Renal cortex interstitium (tissue), 11 donors: ENCODE data around the gene ITK. TPM values are rescaled to one million over a fixed set of nuclear protein-coding genes. Genes with fewer than 3 reads are reported as not detected.
"Not testable (repeated sequence)": the region's sequence is repeated elsewhere in the genome, so short reads cannot be mapped to it uniquely, and the experiment has no call there.

Experiments used
- DNase-seq, 11 donors: peaks; one replicate each; pipeline ENCODE4 v3.0.0-alpha.2; 2013; ENCODE audit warnings: low read depth in 9 of 11, low spot score in 4 of 11; ENCODE audit errors: extremely low read depth in 1 of 11
- polyA plus RNA-seq, 3 donors: library from polyadenylated mRNA; unstranded; fragments of 120-200 nt; gene quantifications; one replicate each; pipeline ENCODE4 v1.2.1, GENCODE V29; 2013; ENCODE audit not compliant: insufficient read length in 3 of 3

ITK gene
- polyA plus RNA-seq, 3 donors: 0.14 to 0.57 (median 0.14) TPM

GRCh38 chr5:157225469-157226422 is 45.1 kb downstream of the ITK start:
- no peak for DNase-seq

- DNase-seq: no peak
These were observed 50.0 kb downstream of the ITK start for GRCh38 chr5:157230610-157231009.

- DNase-seq: no peak
These were observed 52.1 kb downstream of the ITK start for GRCh38 chr5:157232706-157233105.

DNA sequence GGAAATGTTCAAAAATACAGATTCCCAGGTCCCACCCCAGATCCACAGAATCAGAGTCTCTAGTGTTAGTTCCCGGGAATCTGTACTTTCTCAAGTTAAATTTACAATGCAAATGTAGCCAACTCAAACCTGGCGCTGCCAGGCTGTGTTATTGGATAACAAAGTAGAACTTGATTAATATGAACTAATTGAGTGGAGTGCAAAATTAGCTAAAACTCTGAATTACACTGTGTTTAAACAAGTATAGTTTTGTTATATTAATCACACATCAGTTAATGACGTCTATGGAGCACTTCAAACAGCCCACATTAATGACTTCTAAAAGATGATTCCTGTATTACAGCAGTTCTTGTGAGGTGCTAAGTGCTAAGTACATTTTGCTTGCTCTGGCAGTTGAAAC is 52.9 kb downstream of the ITK start:
- no peak for DNase-seq

GRCh38 chr5:157236423-157236822 is 55.8 kb downstream of the ITK start:
- DNase-seq: no peak

- DNase-seq: no peak
These were observed 60.8 kb downstream of the ITK start for GRCh38 chr5:157241483-157241882.

GRCh38 chr5:157244704-157245103 is 64.1 kb downstream of the ITK start:
- DNase-seq: not testable (repeated sequence)

DNA sequence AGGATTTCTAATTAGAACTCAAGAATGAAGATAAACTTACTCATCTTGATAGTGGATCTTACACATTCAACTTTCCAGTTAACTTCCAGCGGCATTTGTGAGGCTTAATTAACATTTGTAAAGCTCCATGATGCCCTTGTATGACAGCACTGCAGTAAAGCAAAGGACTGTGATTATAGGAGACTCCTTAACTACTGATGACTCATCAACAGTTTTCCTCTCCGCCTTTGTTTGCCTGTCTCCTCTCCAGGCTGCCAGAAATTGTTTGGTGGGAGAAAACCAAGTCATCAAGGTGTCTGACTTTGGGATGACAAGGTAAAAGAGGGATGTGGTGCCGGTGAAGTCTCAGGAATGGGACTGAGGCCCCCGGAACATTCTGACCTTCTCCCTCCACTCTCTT is 64.8 kb downstream of the ITK start:
- DNase-seq: no peak

GRCh38 chr5:157245886-157246285 is 65.2 kb downstream of the ITK start:
- no peak for DNase-seq

DNA sequence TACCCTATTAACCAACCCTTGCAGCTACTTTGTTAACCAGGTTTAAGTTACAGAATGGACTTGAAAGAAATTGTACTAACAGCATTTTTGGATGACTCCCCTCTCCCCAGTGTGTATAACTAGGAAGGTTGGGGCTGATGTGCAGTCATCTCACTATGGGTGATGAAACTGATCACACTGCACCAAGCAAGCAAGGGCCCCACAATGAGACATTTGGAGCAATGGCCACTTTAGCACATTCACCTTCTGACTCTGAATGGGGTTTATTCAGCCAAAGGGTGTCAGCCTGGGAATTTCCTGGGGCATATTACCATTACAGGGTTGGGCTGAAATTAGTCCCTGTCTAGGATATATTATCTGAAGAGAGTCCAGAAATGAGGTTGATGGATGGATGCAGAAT is 66.6 kb downstream of the ITK start:
- no peak for DNase-seq

DNA sequence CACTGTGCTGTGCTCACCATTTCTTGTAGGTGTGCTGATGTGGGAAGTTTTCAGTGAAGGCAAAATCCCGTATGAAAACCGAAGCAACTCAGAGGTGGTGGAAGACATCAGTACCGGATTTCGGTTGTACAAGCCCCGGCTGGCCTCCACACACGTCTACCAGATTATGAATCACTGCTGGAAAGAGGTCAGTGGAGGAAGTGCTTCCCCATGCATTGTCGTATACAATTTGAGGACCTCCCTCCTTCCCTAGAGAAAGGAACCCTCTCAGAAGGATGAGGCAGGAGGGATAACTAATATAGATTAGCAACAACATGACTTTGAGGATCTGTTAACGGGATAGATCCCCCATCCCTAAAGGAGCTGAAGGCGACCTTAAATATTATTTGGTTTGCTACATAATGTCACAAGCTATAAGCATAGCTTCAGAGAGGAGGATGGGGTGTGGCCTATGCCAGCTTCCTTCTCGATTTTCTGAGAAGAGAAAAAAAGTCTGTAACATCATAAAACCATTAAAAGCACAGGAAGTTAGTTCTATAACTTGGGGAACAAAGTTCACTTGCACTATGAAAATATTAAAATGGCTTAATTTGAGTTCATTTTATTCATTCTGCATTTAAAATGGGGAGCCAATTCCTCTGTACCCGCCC is 68.3 kb downstream of the ITK start:
- no peak for DNase-seq

- DNase-seq: no peak
These were observed 72.2 kb downstream of the ITK start for GRCh38 chr5:157252711-157253465.

DNA sequence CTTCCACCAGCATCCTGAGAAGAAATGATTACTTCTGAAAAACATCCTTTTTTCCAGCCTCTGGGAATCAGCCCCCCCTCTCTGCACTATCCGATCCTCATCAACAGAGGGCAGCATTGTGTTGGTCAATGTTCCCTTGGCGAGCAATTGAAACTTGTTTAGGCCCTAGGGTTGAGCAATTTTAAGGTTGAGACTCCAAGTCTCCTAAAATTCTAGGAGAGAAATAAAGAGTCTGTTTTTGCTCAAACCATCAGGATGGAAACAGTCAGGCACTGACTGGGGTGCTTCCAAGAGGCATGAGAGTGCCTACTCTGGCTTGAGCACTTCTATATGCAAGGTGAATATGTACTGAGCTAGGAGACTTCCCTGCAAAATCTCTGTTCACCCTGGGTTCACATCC is 72.9 kb downstream of the ITK start:
- DNase-seq: peak in 2 of 11 donors; percentile 28 to 48

DNA sequence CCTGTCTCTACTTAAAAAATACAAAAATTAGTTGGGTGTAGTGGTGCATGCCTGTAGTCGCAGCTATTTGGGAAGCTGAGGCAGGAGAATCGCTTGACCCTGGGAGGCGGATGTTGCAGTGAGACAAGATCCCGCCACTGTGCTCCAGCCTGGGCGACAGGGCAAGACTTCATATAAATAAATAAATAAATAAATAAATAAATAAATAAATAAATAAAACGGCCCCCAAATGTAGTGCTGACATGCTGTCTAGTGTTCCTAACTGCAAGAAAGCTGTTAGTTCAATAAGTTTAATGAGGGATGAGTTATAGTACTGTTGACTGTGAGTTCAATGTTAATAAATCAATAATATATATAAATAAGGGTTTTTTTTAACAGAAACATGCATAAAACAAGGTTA is 77.8 kb downstream of the ITK start:
- no peak for DNase-seq

DNA sequence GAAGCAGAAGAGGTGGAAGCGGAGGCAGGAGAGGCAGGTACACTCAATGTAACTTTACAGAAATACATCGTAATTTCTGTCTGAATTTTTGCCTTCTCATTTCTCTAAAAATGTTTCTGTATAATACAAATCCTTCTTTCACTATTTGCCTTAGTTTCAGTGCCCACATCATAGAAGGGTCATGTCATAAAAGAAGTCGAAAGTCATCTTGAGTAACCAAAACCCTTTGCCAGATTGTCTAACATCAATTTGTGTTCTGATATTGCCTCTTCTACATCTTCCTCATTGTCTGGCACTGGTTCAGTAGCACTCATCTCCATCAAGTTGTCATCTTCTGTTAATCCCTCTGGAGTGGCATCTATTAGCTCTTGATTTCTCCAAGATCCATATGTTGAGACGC is 79.1 kb downstream of the ITK start:
- no peak for DNase-seq

DNA sequence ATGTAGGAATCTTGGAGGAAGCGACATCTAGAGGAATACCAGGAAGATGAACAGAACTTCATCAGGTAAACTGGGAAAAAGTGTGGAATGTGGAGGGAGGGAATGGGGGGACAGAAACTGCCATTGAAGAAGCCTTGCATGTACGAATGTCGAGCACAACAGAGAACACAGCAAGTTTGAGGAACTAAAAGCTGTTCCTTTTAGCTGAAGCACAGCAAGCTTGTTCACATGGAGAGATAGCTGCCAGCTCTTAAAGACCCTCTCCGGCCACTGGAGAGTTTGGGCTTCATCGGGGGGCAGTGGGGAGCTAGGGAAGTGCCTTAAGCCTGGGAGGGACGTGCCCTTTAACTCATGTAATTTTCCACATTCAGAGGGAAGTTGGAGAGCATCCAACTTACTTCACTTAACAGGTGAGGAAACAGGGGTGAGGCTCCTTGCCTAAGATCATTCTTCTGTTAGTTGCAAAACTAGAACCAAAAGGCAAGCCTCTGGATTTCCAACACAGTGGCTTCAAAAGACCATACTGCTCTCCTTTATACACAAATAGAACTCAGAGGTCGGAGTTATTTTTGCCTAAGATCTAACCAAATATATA is 83.0 kb downstream of the ITK start:
- no peak for DNase-seq

- DNase-seq: peak in 6 of 11 donors; percentile 30 to 65 (median 56)
These were observed 85.2 kb downstream of the ITK start, which contains the start of gene CYFIP2 for GRCh38 chr5:157265714-157266285. Gene CYFIP2, plus strand, starts transcription at chr5:157266123. Its CDS starts 19,239 bp downstream, at chr5:157285362.

- DNase-seq: no peak
These were observed 85.8 kb downstream of the ITK start for GRCh38 chr5:157266286-157267007.
